Fibroblast of mammary gland (primary cell): Measurements from ENCODE around the gene RPH3AL.

Source experiments
- DNase-seq: peaks from one replicate; pipeline ENCODE4 v3.0.0-alpha.2; 2010; ENCODE audit warnings: low read depth
- H3K4me3 ChIP-seq: 2 replicates; pipeline ENCODE4 v1.5.1; 2011; ENCODE audit warnings: low read depth, mild to moderate bottlenecking, low read length, moderate library complexity; ENCODE audit not compliant: control insufficient read depth
- TF ChIP-seq, protein P1 (sequence below): conservative IDR thresholded peaks from 2 replicates; pipeline ENCODE4 v1.5.1; 2011; ENCODE audit warnings: low read depth, low read length, inconsistent platforms; ENCODE audit not compliant: control insufficient read depth, insufficient read depth

Gene RPH3AL

GRCh38 chr17:233473-233941 lies 119.1 kb downstream of the RPH3AL start:
- no peak overlapping the region for H3K4me3 ChIP-seq
- DNase-seq: no peak
- TF ChIP-seq, protein P1, sequence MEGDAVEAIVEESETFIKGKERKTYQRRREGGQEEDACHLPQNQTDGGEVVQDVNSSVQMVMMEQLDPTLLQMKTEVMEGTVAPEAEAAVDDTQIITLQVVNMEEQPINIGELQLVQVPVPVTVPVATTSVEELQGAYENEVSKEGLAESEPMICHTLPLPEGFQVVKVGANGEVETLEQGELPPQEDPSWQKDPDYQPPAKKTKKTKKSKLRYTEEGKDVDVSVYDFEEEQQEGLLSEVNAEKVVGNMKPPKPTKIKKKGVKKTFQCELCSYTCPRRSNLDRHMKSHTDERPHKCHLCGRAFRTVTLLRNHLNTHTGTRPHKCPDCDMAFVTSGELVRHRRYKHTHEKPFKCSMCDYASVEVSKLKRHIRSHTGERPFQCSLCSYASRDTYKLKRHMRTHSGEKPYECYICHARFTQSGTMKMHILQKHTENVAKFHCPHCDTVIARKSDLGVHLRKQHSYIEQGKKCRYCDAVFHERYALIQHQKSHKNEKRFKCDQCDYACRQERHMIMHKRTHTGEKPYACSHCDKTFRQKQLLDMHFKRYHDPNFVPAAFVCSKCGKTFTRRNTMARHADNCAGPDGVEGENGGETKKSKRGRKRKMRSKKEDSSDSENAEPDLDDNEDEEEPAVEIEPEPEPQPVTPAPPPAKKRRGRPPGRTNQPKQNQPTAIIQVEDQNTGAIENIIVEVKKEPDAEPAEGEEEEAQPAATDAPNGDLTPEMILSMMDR: no peak

DNA sequence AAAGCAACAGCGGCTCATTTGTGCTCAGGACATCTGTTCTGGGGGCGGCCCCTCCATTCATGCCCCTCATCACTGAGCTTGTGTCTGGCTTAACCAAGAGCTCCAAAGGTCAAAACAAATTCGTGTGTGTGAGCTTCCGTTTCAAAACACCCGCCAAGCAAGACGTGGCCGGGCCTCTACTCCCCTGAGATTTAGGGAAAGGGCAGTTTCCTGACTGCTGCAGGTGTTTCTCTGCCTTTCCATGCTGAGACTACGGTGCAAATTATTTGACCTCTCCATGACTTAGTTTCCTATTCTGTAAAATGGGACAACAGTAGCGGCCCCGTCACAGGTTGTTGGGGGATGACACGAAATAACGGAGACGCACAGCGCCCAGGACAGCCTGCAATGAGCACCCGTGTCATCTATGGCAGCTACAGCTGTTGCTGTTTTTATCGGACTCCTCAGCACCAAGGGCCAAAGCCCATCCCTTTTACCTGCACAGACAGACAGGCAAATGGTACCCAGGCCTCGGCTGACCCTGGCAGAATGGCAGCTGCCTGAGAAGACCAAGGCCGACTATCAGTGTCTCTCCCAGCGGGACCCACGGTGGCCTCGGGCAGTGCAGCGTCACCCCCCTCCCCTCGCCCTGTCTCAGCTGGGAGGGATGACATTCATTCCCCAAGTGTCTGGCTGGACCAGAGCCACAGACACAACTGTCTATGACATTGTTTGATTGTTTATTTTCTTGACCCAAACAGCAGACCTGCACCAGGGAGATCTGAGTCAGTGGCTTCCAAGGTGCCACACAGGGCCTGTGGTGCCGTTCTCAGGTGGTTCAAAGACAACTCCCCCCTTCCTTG lies 120.4 kb downstream of the RPH3AL start:
- DNase-seq: no peak
- H3K4me3 ChIP-seq: no peak overlapping the region
- TF ChIP-seq, protein P1: no peak

DNA sequence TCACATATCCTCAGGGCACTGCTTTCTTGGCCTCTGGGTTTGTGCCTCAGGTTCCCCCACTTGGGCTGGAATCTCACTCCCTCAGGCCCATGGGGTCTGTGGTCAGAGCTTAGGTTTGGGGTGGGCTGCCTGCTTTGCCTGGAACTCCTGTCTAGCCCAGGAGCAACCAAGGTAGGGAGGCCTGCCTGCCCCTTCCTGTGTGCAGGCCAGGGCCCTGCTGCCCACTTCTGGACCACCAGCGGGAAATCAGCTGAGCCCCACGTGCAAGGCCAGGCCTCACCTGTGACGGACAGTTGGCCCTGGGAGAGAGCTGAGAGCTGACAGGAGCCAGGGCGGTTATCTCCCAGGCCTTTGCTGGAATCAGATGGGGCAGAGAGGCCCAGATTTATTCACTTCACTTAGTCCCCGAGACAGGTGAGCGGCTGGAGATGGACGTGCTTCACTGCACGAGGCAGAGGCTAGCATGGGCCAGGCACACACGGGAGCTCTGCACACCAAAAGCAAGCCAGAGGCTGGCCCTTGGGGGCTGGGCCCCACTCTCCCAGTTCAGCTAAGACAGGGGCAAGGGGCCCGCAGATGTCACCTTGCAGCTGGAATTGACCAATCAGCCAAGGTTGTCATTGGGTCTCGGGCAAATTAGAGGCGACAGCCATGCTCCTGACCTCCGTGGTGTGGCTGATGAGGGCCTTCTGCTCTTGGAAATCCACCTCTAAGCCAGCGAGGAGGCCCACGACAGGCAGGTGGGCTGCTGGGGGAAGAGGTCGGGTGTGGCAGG lies 121.2 kb downstream of the RPH3AL start:
- TF ChIP-seq, protein P1: no peak
- no peak for DNase-seq
- no peak overlapping the region for H3K4me3 ChIP-seq

- H3K4me3 ChIP-seq: no peak overlapping the region
- TF ChIP-seq, protein P1: no peak
- no peak for DNase-seq
These were observed 122.2 kb downstream of the RPH3AL start for GRCh38 chr17:230395-230770.

DNA sequence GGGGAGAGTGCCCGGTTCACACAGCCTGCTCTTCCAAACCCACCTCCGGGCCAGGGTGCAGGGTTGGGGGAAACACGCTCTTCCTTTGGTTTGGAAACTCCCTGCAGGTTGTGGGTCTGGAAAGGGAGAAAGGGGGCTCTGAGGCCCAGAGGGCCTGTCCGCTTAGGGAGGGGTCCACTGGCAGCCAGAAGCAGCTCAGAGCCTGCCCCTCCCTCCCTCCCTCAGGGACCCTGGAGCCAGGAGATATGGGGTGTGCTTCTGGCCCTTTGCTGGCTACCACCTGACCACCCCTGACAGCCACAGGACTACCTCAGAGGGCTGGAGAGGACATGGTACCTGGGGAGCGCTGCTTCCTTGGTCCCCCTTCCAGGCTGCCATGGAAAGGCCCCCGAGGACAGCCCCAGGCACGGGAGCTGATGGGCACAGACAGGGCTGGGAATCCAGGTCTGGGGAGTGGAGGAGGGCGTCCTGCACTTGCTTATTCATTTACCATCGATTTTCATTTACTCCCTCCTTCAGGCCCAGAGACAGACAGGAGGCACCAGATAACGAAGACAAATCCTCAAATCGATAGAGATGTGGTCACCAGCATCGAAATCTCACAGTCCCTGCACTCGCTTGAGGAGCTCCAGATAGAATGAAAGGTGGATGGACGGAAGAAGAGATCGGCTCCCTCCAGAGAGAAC lies 122.8 kb downstream of the RPH3AL start:
- TF ChIP-seq, protein P1: no peak
- no peak for DNase-seq
- no peak overlapping the region for H3K4me3 ChIP-seq

- no peak for DNase-seq
- no peak overlapping the region for H3K4me3 ChIP-seq
- TF ChIP-seq, protein P1: no peak
These were observed 123.5 kb downstream of the RPH3AL start for GRCh38 chr17:228951-229708.
